OCI-LY1 (cell line): ENCODE data around the gene HNRNPA1L2.
"Not testable (repeated sequence)": the region's sequence is repeated elsewhere in the genome, so short reads cannot be mapped to it uniquely, and the experiment has no call there.

Source experiments
- H2AFZ ChIP-seq: fragments of 200-600 bp; sonication (generic), shearing (Covaris generic); 2 replicates; pipeline ENCODE4 v1.6.0; 2014; ENCODE audit warnings: antibody characterized with exemption, mild to moderate bottlenecking, low read length
- H3F3A ChIP-seq: fragments of 200-600 bp; sonication (generic), shearing (Covaris generic); 2 replicates; pipeline ENCODE4 v1.6.0; 2014; ENCODE audit warnings: mild to moderate bottlenecking, antibody characterized with exemption, low read length, moderate library complexity; ENCODE audit not compliant: insufficient read depth
- H3K27ac ChIP-seq: fragments of 200-600 bp; sonication (generic); 2 replicates; pipeline ENCODE4 v1.5.1; 2014; ENCODE audit warnings: low read length, mixed run types, mild to moderate bottlenecking, low read depth; ENCODE audit not compliant: poor library complexity, severe bottlenecking
- H3K27me3 ChIP-seq: fragments of 200-600 bp; sonication (generic); 2 replicates; pipeline ENCODE4 v1.6.0; 2014; ENCODE audit warnings: antibody characterized with exemption, mild to moderate bottlenecking, low read length, moderate library complexity; ENCODE audit not compliant: insufficient read depth
- H3K36me3 ChIP-seq: fragments of 200-600 bp; sonication (generic); 2 replicates; pipeline ENCODE4 v1.6.1; 2014; ENCODE audit warnings: mild to moderate bottlenecking, antibody characterized with exemption, low read length, moderate library complexity, mixed read lengths; ENCODE audit not compliant: insufficient read depth
- H3K4me1 ChIP-seq: fragments of 200-600 bp; sonication (generic); 2 replicates; pipeline ENCODE4 v1.5.1; 2014; ENCODE audit warnings: mild to moderate bottlenecking, low read length, moderate library complexity; ENCODE audit not compliant: insufficient read depth, severe bottlenecking
- H3K4me2 ChIP-seq: fragments of 200-600 bp; sonication (generic), shearing (Covaris generic); 2 replicates; pipeline ENCODE4 v1.6.1; 2014; ENCODE audit warnings: low read length
- H3K4me3 ChIP-seq: fragments of 200-600 bp; sonication (generic); 2 replicates; pipeline ENCODE4 v1.5.1; 2014; ENCODE audit warnings: low read length, low read depth, mild to moderate bottlenecking, mixed read lengths; ENCODE audit not compliant: poor library complexity, severe bottlenecking
- H3K79me2 ChIP-seq: fragments of 200-600 bp; shearing (Covaris generic); 2 replicates; pipeline ENCODE4 v1.6.1; 2016; ENCODE audit warnings: mixed run types, low read length, mixed read lengths; ENCODE audit not compliant: insufficient read depth
- H3K9ac ChIP-seq: fragments of 200-600 bp; sonication (generic), shearing (Covaris generic); 2 replicates; pipeline ENCODE4 v1.6.1; 2014; ENCODE audit warnings: mild to moderate bottlenecking, low read length, mixed read lengths
- H3K9me2 ChIP-seq: fragments of 200-600 bp; sonication (generic), shearing (Covaris generic); 2 replicates; pipeline ENCODE4 v1.6.1; 2014; ENCODE audit warnings: low read depth, mild to moderate bottlenecking, low read length, mixed read lengths
- H3K9me3 ChIP-seq: fragments of 200-600 bp; shearing (Covaris generic); 2 replicates; pipeline ENCODE4 v1.6.1; 2014; ENCODE audit warnings: low read length, mixed read lengths
- H4K20me1 ChIP-seq: fragments of 200-600 bp; sonication (generic), shearing (Covaris generic); 2 replicates; pipeline ENCODE4 v1.6.0; 2016; ENCODE audit warnings: mild to moderate bottlenecking, low read length; ENCODE audit not compliant: insufficient read depth
- CTCF ChIP-seq: fragments of 200-600 bp; sonication (generic), shearing (Covaris generic); IDR thresholded peaks from 2 replicates; pipeline ENCODE4 v1.5.1; 2017; ENCODE audit warnings: mild to moderate bottlenecking, antibody characterized with exemption, low read length, moderate library complexity, mixed read lengths
- EZH2 ChIP-seq: fragments of 200-600 bp; sonication (generic), shearing (Covaris generic); IDR thresholded peaks from 2 replicates; pipeline ENCODE4 v1.8.0; 2017; ENCODE audit warnings: borderline replicate concordance, mixed run types, mild to moderate bottlenecking, antibody characterized with exemption, low read length, moderate library complexity, mixed read lengths

The HNRNPA1L2 gene

GRCh38 chr13:52642131-52642530, at the start of gene HNRNPA1L2:
Gene HNRNPA1L2 (plus strand): TSS chr13:52642431. CDS start chr13:52642493, 62 bp downstream.
- Histone ChIP-seq H3K27ac (no peak within 1 kb of the TSS), H3K9me2 (no peaks in the 10 kb centered on the region), H3K4me2 (no peak within 1 kb of the TSS), H4K20me1 (no peaks in the 10 kb centered on the region), H3K9ac (no peak within 1 kb of the TSS), H2AFZ (no peak within 1 kb of the TSS), H3K4me1 (no peaks in the 10 kb centered on the region), H3K9me3 (no peaks in the 10 kb centered on the region), H3K79me2 (no peaks in the 10 kb centered on the region), H3F3A (no peaks in the 10 kb centered on the region), H3K27me3 (no peaks in the 10 kb centered on the region), H3K36me3 (peaks cover 47% of the 10 kb centered on the region), H3K4me3 (no peak within 1 kb of the TSS)
- TF ChIP-seq EZH2, result no peak
- no peak for TF ChIP-seq CTCF

GRCh38 chr13:52593175-52593574, 49.1 kb upstream of the HNRNPA1L2 start:
- not testable (repeated sequence) for H4K20me1 ChIP-seq, H3K9me2 ChIP-seq, H3K4me3 ChIP-seq, H3K27ac ChIP-seq, H2AFZ ChIP-seq, H3K9me3 ChIP-seq, H3K9ac ChIP-seq, H3K4me1 ChIP-seq, H3K36me3 ChIP-seq, H3K27me3 ChIP-seq, H3K4me2 ChIP-seq, H3K79me2 ChIP-seq, H3F3A ChIP-seq

GRCh38 chr13:52593812-52594211, 48.4 kb upstream of the HNRNPA1L2 start:
- H3K27me3 ChIP-seq, H3K9ac ChIP-seq, H3K4me1 ChIP-seq, H3K9me2 ChIP-seq, H3K79me2 ChIP-seq, H2AFZ ChIP-seq, H3K4me2 ChIP-seq, H3F3A ChIP-seq, H3K9me3 ChIP-seq, H3K4me3 ChIP-seq, H3K36me3 ChIP-seq, H3K27ac ChIP-seq, H4K20me1 ChIP-seq: not testable (repeated sequence)

GRCh38 chr13:52594295-52594694, 47.9 kb upstream of the HNRNPA1L2 start:
- H3K4me2 ChIP-seq, H4K20me1 ChIP-seq, H3K9me2 ChIP-seq, H3K79me2 ChIP-seq, H3K9me3 ChIP-seq, H2AFZ ChIP-seq, H3F3A ChIP-seq, H3K9ac ChIP-seq, H3K36me3 ChIP-seq, H3K4me3 ChIP-seq, H3K27ac ChIP-seq, H3K27me3 ChIP-seq, H3K4me1 ChIP-seq: not testable (repeated sequence)

- H3K27me3 ChIP-seq, result no peaks in the 10 kb centered on the region
- TF ChIP-seq EZH2 (no peak), CTCF (no peak)
- H3K9me2 ChIP-seq, result no peaks in the 10 kb centered on the region
- H3F3A ChIP-seq, result no peaks in the 10 kb centered on the region
- H3K79me2 ChIP-seq, result no peaks in the 10 kb centered on the region
- H4K20me1 ChIP-seq, result no peaks in the 10 kb centered on the region
- H3K4me1 ChIP-seq, result no peaks in the 10 kb centered on the region
- no peak overlapping the region for H3K27ac ChIP-seq
- H3K9ac ChIP-seq, result no peak overlapping the region
- no peaks in the 10 kb centered on the region for H3K9me3 ChIP-seq
- H3K36me3 ChIP-seq, result no peaks in the 10 kb centered on the region
- H3K4me2 ChIP-seq, result no peak overlapping the region
- no peak overlapping the region for H2AFZ ChIP-seq
- H3K4me3 ChIP-seq, result no peak overlapping the region
Measured at GRCh38 chr13:52597676-52598075, 44.6 kb upstream of the HNRNPA1L2 start.
